ENCODE measurements around the gene SNX25.

DNA sequence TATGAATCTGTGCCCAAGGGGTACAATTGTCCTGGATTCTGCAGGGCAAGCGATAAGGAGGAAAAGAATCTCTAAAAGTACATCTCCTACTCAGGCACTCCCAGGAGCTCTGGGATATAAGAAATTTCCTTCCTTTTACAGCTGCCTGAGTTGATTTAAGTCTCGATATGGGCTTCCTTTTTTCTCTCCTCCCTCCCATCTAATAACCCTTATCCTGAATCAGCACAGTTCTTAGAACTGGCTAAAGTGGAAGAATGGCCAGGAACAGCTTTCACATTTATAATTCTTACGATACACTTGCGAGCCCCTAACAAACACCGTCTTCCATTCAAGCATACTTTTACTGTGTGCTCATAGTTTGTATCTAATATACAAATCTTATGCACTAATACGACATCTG lies 165.2 kb downstream of the SNX25 start:
- no peak for TF ChIP-seq CTCF (IDR thresholded peaks at IDR 0.05)
- no peak for TF ChIP-seq POLR2A (IDR thresholded peaks at IDR 0.05)
